HL-60/S4 (cell line): ENCODE data around the gene PIGR.

Experiments used
- in situ Hi-C: fragments of 300-500 bp; cut with MboI; formaldehyde crosslinking; loops from 2 replicates; pipeline ENCODE4 v1.14.3; 2022; ENCODE audit warnings: low sequenced_read_pairs

PIGR gene

DNA sequence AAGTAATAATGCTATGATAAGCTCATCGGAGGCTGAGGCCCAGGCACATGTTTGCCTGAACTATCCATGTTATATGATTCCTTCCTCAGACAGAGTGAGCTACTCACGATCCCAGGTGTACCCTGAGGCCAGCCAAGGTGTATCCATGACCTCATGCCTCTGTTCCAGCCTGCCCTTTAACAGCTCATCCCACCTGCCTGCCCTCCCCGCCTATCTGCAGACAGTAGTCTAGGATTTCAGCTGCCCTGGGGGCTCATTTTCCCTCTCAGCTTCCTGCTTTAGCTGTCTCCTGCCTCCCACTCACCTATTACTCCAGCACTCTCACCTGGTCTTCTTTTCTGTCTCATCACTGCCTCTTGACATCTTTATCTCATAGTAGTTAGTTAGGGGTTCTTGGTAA lies 50.9 kb downstream of the PIGR start:
- in situ Hi-C loops, result no loop called here

DNA sequence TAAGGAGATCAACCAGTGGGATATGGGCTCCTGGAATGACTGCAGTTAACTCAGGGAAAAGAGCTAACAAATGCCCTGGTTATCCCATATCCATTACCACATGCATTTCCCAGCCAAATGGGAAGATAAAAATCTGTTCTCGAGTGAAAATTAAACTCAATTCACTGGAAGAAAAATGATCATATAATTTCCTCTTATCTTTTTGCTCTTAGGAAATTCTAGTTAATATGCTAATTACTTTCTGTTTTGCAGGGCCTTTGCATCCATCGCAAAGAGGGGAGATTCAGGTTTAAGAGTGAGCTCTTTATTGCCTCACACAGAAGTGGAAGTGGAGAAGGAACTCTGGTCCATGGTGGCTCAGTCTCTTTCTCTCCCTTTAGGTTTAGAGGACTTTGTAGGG lies 52.9 kb downstream of the PIGR start:
- in situ Hi-C loops, result no loop called here

DNA sequence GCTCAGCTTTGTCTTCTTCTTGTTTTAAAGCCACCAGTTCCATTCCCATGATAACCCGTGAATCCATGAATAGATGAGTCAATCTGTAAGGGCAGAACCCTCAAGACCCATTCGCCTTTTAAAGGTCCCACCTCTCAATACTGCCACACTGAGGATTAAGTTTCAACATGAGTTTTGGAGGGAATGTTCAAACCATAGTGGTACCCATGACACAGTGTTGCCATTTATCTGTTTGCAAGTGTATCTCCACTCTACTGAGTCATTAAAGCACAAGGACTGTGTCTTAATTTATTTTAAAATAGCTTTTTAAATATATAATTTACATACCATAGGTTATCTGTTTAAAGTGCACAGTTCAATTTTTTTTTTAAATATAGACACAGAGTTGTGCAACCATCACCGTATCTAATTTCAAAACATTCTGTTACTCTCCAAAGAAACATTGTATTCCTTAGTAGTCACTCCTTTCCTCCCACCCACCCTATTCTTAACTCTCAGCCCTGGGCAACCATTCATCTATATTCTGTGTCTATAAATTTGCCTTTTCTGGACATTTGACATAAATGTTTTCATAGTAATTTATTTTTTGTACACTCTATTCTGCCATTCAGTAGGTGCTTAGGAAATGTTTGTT lies 53.8 kb downstream of the PIGR start:
- in situ Hi-C loops, result no loop called here

DNA sequence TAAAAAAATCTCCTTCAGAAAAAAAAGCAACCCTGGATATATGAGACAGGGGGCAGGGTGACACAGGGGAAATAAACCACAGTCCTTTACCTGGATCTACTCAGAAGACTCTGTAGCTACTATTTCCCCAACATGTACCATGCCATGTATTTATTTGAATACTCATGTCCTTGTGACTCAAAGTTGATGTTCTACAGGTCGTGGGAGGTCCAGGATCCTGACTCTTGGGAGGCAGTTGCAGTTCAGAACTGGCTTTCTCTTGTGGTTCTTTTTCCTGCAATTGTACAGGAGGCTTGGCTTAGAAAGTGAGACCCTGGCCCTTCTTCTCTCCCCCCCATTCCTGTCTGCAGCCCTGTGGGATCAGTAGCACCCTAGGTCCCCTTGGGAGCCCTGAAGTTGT lies 54.9 kb downstream of the PIGR start:
- in situ Hi-C loops, result no loop called here

DNA sequence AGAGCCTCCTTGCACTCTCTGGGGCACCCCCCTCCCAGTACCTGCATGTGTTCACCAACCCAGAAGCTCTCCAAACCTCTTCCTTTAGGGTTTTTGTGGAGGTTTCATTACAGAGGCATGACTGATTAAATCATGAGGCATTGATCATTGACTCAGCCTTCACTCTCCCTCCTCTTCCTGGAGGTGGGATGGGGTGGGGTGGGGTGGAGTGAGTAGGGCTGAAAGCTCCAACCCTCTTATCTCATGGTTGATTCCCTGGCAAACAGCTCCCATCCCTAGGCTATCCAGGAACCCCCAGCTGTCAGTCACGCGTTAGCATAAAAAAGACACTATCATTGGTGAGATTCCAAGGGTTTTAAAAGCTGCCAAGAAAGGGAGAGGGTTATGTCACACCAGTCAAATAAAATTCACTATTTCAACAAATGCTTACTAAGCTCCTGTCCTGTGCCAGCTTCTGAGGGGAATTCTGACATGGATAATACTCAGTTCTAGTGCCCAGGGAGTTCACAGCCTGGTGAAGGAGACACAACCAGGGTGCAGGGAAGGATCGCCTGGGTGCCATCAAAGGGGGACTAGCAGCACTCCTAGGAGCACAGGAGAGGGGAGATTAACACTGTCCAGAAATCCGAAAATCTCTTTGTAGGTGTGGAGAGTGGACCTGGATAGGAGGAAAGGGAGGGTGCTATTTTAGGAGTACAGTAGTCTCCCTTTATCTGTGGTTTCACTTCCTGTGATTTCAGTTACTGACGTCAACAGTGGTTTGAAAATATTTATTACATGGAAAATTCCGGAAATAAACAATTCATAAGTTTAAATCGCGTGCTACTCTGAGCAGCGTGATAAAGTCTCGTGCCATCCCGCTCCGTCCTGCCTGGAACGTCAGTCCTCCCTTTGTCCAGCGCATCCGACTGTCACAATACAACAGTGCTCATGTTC lies 55.9 kb downstream of the PIGR start:
- in situ Hi-C loops, result no loop called here

DNA sequence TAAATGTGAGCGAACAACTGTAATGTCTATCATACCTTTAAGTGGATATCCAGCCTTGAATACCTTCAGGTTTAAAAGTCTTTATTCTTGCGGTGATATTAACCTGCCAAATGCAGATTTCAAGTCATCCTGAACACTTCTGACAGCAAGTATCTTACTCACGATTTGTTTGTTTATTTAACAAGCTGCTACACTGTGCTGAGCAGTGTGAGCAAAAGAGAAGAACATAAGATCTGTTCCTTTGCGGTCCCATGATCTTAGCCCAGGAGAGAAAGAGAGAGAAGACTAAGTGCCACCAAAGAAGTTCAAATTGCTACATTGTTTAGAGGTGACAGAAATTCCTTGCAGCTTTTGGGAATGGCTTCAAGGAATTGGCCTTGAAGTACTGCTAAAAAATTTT lies 58.6 kb downstream of the PIGR start:
- in situ Hi-C loops, result no loop called here

DNA sequence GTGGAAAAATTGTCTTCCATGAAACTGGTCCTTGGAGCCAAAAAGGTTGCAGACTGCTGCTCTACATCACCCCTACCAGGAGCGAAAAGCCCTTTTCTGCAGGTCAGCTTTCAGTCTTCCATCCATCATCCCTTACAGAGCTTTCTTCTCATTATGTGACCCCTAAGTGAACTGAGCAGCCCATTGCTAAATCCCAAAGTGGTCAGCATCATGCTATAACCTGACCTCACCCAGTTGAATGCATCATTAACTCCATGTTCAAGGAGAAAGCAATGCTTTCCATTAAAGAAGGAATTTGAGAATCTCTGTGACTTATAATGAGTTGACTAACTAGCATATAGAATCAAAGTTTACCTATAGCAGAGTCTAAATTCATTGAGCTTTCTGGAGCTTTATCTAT lies 59.4 kb downstream of the PIGR start:
- in situ Hi-C loops, result no loop called here

DNA sequence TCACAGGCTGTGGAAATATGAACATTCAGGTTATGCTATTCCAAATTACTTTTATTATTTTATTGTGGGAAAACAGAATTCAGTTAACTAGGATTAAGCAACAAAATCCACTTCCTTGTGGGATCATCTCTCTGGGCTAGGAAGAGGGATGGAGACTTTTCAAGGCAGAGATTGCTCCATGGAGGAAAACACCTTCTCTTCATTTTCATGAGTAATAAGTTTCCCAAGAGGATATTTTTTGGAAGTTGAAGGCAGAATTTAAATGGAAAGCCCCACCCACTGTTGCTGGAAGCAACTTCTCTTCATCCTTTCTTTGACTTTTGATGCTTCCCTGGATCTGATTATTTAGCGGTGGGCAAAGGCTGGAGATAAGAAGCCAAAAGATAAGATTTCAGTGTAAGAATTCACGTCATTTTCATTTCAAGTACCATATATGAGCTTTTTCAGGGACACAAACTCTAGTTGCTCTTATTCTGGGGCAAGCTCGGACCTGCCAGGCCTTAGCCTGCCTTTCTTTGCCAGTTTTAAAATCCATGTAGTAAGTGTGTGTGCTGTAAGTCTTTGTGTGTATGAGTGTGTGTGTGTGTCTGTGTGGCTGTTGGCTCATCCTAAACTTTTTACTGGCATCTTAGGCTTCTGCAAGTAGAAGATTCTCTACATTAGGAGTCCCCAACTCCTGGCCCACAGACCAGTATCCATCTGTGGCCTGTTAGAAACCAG lies 60.8 kb downstream of the PIGR start:
- in situ Hi-C loops, result no loop called here

DNA sequence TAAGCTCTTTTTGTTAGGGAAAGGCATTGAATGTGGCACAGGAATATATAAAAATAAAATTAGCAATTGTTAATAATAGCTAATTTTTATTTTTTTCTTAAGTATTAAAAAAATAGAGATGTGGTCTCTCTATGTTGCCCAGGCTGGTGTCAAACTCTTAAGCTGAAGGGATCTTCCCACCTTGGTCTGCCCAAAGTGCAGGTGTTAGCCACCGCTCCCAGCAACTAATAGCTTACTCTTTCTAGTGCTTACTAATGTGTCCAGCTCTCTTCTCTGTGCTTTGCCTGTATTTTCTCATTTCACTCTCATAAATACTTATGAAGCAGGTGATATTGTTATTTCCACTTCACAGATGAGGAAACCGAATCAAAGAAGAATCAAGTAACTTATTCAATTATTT lies 62.4 kb downstream of the PIGR start:
- in situ Hi-C loops, result no loop called here

DNA sequence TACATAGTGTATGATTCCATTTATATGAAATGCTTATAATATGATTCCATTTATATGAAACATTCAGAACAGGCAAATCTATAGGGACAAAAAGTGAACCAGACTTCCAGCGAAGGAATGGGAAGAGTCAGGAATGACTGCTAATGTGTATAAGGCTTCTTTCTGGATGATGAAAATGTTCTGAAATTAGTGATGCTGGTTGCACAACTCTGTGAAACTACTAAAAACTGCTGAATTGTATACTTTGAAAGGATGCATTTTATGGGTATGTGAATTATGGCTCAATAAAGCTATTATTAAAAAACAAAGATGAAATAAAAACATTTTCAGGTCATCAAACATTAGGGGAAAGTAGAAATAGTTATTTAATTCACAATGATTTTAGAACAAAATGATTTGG lies 63.1 kb downstream of the PIGR start:
- in situ Hi-C loops, result no loop called here

DNA sequence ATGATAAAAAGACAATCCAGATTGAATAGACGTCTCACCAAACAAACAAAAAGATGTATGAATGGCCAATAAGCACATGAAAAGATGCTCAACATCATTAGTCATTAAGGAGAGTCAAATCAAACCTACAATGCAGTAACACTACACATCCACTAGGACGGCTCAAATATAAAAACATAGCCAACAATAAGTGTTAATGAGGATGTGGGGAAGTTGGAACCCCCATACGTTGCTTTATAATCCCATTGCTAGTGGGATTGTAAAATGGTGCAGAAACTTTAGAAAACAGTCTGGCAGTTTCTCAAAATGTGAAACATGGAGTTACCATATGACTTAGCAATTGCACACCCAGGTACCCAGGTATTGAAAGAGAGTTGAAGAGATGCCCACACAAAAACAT lies 63.7 kb downstream of the PIGR start:
- in situ Hi-C loops, result no loop called here

DNA sequence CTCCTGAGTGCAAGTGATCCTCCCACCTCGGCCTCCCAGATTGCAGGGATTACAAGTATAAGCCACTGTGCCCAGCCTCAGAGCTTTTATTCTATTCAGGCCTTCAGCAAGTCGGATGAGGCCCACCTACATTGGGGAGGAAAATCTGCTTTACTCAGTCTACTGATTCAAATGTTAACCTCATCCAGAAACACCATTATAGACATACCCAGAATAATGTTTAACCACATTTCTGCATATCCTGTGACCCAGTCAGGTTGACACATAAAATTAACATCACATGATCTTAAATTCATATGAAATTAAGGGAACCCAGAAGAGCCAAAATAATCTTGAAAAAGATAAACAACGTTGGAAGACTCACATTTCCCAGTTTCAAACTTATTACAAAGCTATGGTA lies 66.0 kb downstream of the PIGR start:
- in situ Hi-C loops, result no loop called here
